Measurements from ENCODE around the gene SCAMP2.
A peak's percentile ranks its signal among the peaks of the same experiment; 100 is the strongest.

SCAMP2 gene

GRCh38 chr15:74842581-74843444 is 30.4 kb downstream of the SCAMP2 start, which contains the start of gene ULK3:
Gene ULK3 (minus strand): TSS chr15:74843156. CDS start chr15:74843105, 51 bp downstream.
- TF ChIP-seq CTCF (conservative IDR thresholded peaks at IDR 0.05; ENCODE audit: low read depth, low read length), result peak; percentile 40
- DNase-seq (ENCODE audit: low read depth), result peak; percentile 48

GRCh38 chr15:74841891-74842373 is 31.2 kb downstream of the SCAMP2 start:
- TF ChIP-seq CTCF (conservative IDR thresholded peaks at IDR 0.05; ENCODE audit: low read depth, low read length), result no peak
- H3K4me3 ChIP-seq (ENCODE audit: low read length), result peak overlapping the region; percentile 84
- no peak for DNase-seq (ENCODE audit: low read depth)

More at GRCh38 chr15:74842581-74843444, 30.4 kb downstream of the SCAMP2 start, which contains the start of gene ULK3:
- H3K4me3 ChIP-seq (ENCODE audit: low read length), result peak within 1 kb of the TSS; percentile 84

DNA sequence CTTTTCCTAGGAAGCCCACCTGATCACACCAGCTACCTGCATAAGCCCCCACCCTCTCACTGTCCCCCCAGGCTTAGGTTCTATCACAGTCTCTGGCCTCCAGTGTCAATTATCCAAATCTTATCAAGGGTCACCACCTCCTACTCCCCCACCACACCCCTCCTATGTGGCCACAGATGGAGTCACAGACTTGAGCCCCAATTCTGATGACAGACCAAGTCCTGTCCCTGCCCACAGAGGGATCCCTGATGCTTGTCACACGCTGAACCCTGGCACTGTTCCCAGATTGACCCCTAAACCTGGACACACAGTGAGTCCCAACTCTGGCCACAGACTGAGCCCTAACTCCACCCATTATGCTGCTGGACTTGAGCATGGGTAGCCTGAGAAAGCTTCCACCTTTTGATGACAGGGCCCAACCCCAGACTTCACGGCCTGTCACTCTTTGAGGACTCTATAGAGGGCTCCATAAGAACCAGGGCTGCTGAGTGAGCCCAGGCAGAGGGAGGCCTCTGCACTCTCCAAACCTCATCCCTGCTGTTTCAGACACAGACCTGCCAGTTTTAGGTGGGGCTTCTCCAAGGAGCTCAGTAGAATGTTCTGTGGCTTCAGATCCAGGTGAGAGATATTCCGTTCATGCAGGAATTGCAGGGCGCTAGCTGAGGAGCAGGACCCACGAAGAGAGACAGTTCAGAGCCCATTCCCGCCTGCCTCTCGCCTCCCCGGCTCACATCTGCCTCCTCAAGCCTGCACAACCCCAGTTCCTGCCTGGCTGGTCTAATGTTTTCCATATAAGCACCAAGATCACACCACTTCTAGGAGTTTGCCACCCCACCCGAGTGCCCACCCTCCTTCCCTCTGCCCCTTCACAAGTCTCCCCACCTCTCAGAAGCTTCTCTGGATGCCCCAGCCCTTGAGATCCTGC is 32.1 kb downstream of the SCAMP2 start:
- TF ChIP-seq CTCF (conservative IDR thresholded peaks at IDR 0.05; ENCODE audit: low read depth, low read length), result no peak
- no peak for DNase-seq (ENCODE audit: low read depth)
- H3K4me3 ChIP-seq (ENCODE audit: low read length), result no peak overlapping the region

DNA sequence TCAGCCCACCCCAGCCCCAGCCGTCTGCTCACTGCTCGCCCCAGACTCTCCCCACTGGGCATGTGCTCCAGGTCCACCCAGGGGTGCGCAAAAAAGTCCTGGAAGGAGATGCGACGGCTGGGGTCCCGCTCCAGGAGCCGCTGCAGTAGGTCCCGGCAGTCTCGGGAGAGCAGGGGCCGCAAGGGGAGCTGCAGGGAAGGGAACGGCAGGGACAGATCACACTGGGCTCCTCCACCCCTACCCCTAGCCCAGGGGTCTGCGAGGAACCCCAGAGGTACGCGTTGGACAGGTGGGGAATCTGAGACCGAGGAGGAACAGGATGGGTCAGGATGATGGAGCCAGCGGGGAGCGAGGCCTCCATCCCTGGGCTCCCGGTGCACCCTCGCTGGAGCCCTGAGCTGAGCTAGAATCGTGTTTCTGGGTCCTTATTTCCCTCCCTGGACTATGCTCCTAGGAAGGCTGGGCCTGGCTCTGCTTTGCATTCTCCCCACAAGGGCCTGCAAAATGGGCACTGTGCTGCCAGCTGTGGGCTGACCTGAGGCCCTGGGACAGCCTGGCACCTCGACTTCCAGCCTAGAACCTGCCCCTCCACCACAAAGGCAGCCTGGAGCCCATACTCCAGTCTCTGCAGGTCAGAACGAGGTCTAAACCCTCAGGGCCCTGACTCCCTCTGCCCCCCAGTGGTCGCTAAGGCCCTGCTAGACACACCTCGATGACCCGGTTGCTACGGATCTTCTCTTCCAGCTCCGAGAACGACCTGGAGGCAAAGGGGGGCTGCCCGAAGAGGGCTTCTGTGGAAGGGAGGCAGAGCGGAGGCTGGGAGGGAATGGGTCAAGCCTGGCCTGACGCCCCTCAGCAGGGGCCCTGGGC is 33.4 kb downstream of the SCAMP2 start:
- H3K4me3 ChIP-seq (ENCODE audit: low read length), result no peak overlapping the region
- DNase-seq (ENCODE audit: low read depth), result no peak
- TF ChIP-seq CTCF (conservative IDR thresholded peaks at IDR 0.05; ENCODE audit: low read depth, low read length), result peak; percentile 24

GRCh38 chr15:74838746-74839525 is 34.2 kb downstream of the SCAMP2 start:
- no peak for DNase-seq (ENCODE audit: low read depth)
- no peak overlapping the region for H3K4me3 ChIP-seq (ENCODE audit: low read length)
- TF ChIP-seq CTCF (conservative IDR thresholded peaks at IDR 0.05; ENCODE audit: low read depth, low read length), result no peak

DNA sequence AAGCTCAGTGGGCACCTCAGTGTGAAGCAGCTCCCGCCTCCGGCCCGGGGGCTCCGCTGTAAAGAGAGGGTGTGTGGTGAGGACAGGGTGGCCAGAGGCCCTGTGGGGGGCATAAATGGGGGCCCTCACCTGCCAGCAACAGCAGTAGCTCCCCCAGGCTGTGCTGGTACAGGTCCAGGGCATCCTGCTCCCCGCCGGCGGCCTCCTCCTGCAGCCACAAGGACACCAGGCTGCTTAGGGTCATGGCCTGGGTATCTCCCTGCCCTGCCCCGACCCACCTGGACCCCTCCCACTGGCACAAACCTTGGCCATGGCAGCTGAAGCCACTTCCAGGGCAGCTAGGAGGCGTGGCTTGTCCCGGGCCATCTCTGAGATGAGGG is 35.0 kb downstream of the SCAMP2 start:
- H3K4me3 ChIP-seq (ENCODE audit: low read length), result no peak overlapping the region
- no peak for DNase-seq (ENCODE audit: low read depth)
- TF ChIP-seq CTCF (conservative IDR thresholded peaks at IDR 0.05; ENCODE audit: low read depth, low read length), result no peak
